Gastroesophageal sphincter (tissue), 4 donors: ENCODE results near the gene MUC20. TPM values are rescaled to one million over a fixed set of nuclear protein-coding genes. Genes with fewer than 3 reads are reported as not detected.

ENCODE experiments used
- ATAC-seq: fragments of 150-250 bp; one replicate; pipeline ENCODE4 v1.9.1; 2016; ENCODE audit warnings: mild to moderate bottlenecking, moderate library complexity
- H3K27ac ChIP-seq, 4 donors: fragments of 200-600 bp; sonication (generic) in 3 of 4; 1 replicate in 3 of 4; 2 replicates in 1 of 4; pipeline ENCODE4 v1.5.1; 2016 to 2019
- H3K27me3 ChIP-seq: fragments of 200-600 bp; sonication (generic); one replicate; pipeline ENCODE4 v1.5.1; 2019
- H3K36me3 ChIP-seq, 2 donors: fragments of 200-600 bp; sonication (generic); one replicate each; pipeline ENCODE4 v1.5.1; 2019; ENCODE audit warnings: control low read depth in 1 of 2
- H3K4me1 ChIP-seq, 3 donors: fragments of 200-600 bp; sonication (generic); 1 replicate in 2 of 3; 2 replicates in 1 of 3; pipeline ENCODE4 v1.5.1; 2016 to 2019; ENCODE audit warnings: control low read depth in 2 of 3
- H3K4me3 ChIP-seq, 2 donors: fragments of 200-600 bp; sonication (generic); one replicate each; pipeline ENCODE4 v1.5.1; 2019; ENCODE audit warnings: mild to moderate bottlenecking in 1 of 2, moderate library complexity in 1 of 2
- H3K9me3 ChIP-seq, 3 donors: fragments of 200-600 bp; sonication (generic); one replicate each; pipeline ENCODE4 v1.5.1; 2017 to 2019; ENCODE audit warnings: control low read depth in 2 of 3
- EP300 ChIP-seq: sonication (generic); formaldehyde crosslinking; IDR thresholded peaks from one replicate; pipeline ENCODE4 v1.6.1; 2017; ENCODE audit warnings: antibody characterized with exemption, mild to moderate bottlenecking
- POLR2A ChIP-seq, 2 donors: fragments of 450-650 bp; IDR thresholded peaks; one replicate each; pipeline ENCODE4 v1.6.1; 2017; ENCODE audit warnings: antibody characterized with exemption in 2 of 2, mild to moderate bottlenecking in 2 of 2, moderate library complexity in 1 of 2
- POLR2AphosphoS5 ChIP-seq: sonication (generic); formaldehyde crosslinking; IDR thresholded peaks from one replicate; pipeline ENCODE4 v1.6.1; 2017; ENCODE audit warnings: antibody characterized with exemption
- WGBS, 2 donors: methylation state at CpG; one replicate each; pipeline ENCODE4 v1.1.5; 2018; ENCODE audit warnings: low coverage in 1 of 2; 5-methylcytosine and 5-hydroxymethylcytosine counted together
- total RNA-seq, 4 donors: library from RNA; depleted of rRNA; stranded (reverse); fragments of >200 nt; gene quantifications; one replicate each; pipeline ENCODE4 v1.1.0, GENCODE V29; 2016
- TF ChIP-seq, protein P1 (sequence below), 4 experiments: fragments of 200-600 bp in 2 of 4; fragments of 450-650 bp in 2 of 4; sonication (generic) in 1 of 4; IDR thresholded peaks; one replicate each; pipeline ENCODE4 v1.5.1; 2017 to 2019; ENCODE audit warnings: antibody characterized with exemption in 4 of 4, mild to moderate bottlenecking in 2 of 4, moderate library complexity in 2 of 4

The MUC20 gene
- total RNA-seq, 4 donors from 2014 or later, result 2.0 to 7.7 (median 4.8) TPM

DNA sequence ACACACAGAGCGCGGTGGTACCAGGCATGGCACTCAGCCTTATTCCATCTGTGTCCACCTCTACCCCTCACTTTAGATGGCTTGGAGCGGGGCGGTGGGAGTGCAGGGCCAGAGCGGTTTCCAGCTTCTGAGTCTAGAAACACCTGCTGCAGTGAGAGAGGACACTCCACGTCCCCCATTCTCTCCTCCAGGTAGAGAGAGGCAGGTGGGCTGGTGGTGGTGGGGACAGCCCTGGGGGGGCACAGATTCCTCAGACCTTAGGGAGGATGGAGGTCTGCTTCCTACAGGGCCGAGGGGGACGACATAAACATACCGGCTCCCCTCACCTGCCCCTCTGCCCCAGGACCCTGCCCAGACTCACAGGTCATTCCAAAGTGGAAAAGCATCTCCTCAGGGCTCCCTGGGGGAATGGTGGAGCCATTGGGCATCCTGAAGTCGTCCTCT is 40.4 kb downstream of the MUC20 start:
- ATAC-seq, result peak; percentile 2
- 83% methylated on average over 3 of the region's 10 CpGs; no CpG with 5 or more reads in 1 of the 2 donors for WGBS, 2 donors
- H3K4me1 ChIP-seq, result peaks cover 0 to 36% (median 8%) of the 10 kb centered on the region in 3 donors
- peaks cover 78% of the 10 kb centered on the region for H3K27me3 ChIP-seq
- H3K27ac ChIP-seq, result no peak overlapping the region
- H3K4me3 ChIP-seq, result no peak overlapping the region
- no peaks in the 10 kb centered on the region for H3K36me3 ChIP-seq
- no peaks in the 10 kb centered on the region for H3K9me3 ChIP-seq
- no peak for TF ChIP-seq POLR2AphosphoS5
- TF ChIP-seq EP300, result no peak
- TF ChIP-seq, protein P1, sequence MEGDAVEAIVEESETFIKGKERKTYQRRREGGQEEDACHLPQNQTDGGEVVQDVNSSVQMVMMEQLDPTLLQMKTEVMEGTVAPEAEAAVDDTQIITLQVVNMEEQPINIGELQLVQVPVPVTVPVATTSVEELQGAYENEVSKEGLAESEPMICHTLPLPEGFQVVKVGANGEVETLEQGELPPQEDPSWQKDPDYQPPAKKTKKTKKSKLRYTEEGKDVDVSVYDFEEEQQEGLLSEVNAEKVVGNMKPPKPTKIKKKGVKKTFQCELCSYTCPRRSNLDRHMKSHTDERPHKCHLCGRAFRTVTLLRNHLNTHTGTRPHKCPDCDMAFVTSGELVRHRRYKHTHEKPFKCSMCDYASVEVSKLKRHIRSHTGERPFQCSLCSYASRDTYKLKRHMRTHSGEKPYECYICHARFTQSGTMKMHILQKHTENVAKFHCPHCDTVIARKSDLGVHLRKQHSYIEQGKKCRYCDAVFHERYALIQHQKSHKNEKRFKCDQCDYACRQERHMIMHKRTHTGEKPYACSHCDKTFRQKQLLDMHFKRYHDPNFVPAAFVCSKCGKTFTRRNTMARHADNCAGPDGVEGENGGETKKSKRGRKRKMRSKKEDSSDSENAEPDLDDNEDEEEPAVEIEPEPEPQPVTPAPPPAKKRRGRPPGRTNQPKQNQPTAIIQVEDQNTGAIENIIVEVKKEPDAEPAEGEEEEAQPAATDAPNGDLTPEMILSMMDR (IDR thresholded peaks at IDR 0.05), result no peak
- TF ChIP-seq POLR2A (IDR thresholded peaks at IDR 0.05), result no peak

DNA sequence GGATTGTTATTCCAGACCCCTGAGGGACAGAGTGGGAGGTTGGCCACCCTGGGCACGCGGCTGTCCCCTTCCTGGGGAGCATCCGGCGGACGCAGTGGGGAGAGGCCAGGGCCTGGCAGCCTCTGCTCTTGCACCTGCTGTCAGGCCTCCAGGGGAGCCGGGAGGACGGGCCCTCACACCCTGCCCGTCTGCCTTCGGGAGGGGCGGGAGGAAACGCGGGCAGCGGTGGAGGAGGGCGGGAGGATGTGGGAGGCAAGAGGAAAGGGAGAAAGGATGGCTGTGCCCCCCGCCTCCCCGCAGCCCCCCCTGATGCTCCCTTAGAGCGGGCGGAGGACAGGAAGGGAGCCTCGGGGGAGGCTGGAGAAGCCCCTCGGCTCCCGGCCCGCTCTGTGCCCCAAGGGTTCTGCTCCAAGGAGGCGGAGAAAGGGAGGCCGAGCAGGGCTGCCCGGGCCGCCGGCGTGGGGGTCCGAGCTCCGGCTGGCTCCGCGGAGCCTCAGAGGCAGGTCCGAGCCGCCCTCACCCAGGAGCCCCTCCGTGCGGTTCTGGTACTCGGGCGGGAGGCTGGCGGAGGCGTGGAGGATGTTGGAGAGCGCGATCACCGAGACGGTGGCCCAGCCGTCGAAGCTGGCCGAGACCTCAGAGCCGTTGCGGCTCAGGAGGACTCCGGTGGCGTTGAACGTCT is 40.9 kb downstream of the MUC20 start:
- WGBS, 2 donors, result 29% methylated on average over 6 of the region's 52 CpGs; no CpG with 5 or more reads in 1 of the 2 donors
- Histone ChIP-seq H3K9me3 (no peaks in the 10 kb centered on the region), H3K4me3 (no peak overlapping the region), H3K27me3 (peaks cover 73% of the 10 kb centered on the region), H3K4me1 (peaks cover 0 to 36% (median 8%) of the 10 kb centered on the region in 3 donors), H3K27ac (no peak overlapping the region), H3K36me3 (no peaks in the 10 kb centered on the region)
- ATAC-seq, result no peak
- TF ChIP-seq POLR2AphosphoS5 (no peak), POLR2A (IDR thresholded peaks at IDR 0.05) (no peak), EP300 (no peak)
- TF ChIP-seq, protein P1 (IDR thresholded peaks at IDR 0.05), result no peak

DNA sequence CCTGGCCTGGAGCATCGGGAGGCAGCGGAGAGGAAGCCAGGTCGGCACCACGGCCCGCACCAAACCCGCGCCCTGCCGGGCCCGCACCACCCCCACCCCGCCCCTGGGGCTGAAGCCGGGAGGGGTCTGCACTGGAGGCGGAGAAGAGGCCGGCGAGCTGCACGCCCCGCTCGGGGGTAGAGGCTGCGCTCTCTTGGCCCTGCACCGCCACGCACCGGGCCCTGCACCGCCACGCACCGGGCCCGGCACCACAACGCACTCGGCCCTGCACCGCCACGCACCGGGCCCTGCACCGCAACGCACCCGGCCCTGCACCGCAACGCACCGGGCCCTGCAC is 41.4 kb downstream of the MUC20 start:
- TF ChIP-seq EP300 (no peak), POLR2A (IDR thresholded peaks at IDR 0.05) (no peak), POLR2AphosphoS5 (no peak)
- TF ChIP-seq, protein P1 (IDR thresholded peaks at IDR 0.05), result no peak
- no CpG with 5 or more reads among the region's 36 CpGs for WGBS, 2 donors
- Histone ChIP-seq H3K36me3 (no peaks in the 10 kb centered on the region), H3K9me3 (no peaks in the 10 kb centered on the region), H3K4me1 (peaks cover 0 to 31% (median 8%) of the 10 kb centered on the region in 3 donors), H3K4me3 (no peak overlapping the region), H3K27me3 (peaks cover 68% of the 10 kb centered on the region), H3K27ac (no peak overlapping the region)
- ATAC-seq, result no peak

DNA sequence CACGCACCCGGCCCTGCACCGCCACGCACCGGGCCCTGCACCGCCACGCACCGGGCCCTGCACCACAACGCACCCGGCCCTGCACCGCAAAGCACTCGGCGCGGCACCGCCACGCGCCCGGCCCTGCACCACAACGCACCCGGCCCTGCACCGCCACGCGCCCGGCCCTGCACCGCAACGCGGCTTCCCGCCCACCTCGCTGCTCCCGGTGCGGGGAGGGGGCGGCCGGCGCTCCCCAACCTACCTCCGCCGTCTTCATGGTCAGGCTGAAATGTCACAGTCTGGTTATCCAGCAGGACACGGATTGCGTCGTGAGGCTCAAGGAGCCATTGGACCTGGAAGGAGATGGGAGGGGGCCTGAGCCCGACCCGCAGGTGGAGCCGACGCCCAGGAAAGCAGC is 41.8 kb downstream of the MUC20 start:
- TF ChIP-seq POLR2AphosphoS5 (no peak), POLR2A (IDR thresholded peaks at IDR 0.05) (no peak), EP300 (no peak)
- TF ChIP-seq, protein P1 (IDR thresholded peaks at IDR 0.05), result no peak
- Histone ChIP-seq H3K4me1 (peaks cover 0 to 27% (median 8%) of the 10 kb centered on the region in 3 donors), H3K36me3 (no peaks in the 10 kb centered on the region), H3K4me3 (no peak overlapping the region), H3K27ac (no peak overlapping the region), H3K9me3 (no peaks in the 10 kb centered on the region), H3K27me3 (peaks cover 64% of the 10 kb centered on the region)
- ATAC-seq, result no peak
- WGBS, 2 donors, result no CpG with 5 or more reads among the region's 43 CpGs
